ENCODE measurements around the gene OSCAR.

The OSCAR gene, protein sequence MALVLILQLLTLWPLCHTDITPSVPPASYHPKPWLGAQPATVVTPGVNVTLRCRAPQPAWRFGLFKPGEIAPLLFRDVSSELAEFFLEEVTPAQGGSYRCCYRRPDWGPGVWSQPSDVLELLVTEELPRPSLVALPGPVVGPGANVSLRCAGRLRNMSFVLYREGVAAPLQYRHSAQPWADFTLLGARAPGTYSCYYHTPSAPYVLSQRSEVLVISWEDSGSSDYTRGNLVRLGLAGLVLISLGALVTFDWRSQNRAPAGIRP

DNA sequence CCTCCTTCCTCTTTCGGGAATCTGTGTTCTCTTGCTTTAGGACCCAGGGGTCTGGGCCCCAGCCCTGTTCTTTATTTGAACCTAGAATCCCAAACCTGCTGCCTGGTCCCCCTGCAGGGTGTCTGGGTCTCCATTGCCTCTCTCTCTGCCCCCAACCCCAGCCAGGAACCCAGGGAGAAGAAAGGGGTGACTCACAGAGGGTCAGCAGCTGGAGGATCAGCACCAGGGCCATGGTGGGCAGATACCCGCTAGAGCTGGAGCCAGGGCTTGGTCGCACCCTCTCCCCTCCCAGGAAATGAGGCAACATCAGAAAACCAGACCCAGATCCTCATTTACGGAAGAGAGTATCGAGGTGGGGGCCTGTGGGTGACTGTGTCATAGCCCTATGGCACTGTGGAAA lies at the start of gene OSCAR:
Gene OSCAR (minus strand): TSS at position 243 of the 400 bp plus-strand sequence. CDS start 11 bp downstream, at position 232.
- no peak for DNase-seq

GRCh38 chr19:54149021-54149812 lies 48.6 kb upstream of the OSCAR start:
- DNase-seq: no peak

- DNase-seq: no peak
These were observed 47.6 kb upstream of the OSCAR start for GRCh38 chr19:54148158-54148557.

DNA sequence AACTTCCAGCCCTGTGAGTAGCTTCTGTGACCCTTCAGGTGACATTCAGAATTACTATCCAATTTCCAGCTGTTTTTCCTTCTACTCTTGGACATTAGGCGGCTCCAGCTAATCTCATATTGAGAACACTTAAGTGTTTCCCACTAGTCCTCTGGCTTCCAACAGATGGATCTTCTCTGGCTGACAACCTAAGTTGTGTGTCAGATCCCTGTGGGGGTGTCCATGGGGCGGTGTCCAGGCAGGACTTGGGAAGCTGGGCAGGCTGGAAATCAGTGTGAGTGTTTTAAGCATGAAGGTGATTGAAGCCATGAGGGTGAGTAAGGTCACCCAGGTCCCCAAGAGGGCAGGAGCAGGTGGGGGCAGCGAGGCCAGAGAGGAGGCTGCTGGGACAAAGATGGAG lies 47.1 kb upstream of the OSCAR start:
- no peak for DNase-seq

DNA sequence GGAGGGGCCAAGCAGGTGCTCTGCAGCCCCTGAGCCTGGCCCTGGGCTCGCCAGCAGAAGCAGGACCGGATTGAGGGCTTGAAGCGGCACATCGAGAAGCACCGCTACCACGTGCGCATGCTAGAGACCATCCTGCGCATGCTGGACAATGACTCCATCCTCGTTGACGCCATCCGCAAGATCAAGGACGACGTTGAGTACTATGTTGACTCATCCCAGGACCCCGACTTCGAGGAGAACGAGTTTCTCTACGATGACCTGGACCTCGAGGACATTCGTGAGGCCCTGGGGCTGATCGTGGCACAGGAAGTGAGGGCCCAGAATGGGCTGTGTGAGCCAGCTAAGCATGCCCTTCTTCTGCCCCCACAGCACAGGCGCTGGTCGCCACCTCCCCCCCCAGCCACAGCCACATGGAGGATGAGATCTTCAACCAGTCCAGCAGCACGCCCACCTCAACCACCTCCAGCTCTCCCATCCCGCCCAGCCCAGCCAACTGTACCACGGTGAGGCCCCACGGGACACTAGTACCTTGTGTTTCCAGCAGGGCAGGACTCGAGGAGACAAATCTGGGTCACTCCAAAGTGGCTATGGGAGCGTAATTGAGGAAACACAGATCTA lies 45.0 kb upstream of the OSCAR start:
- DNase-seq: no peak

DNA sequence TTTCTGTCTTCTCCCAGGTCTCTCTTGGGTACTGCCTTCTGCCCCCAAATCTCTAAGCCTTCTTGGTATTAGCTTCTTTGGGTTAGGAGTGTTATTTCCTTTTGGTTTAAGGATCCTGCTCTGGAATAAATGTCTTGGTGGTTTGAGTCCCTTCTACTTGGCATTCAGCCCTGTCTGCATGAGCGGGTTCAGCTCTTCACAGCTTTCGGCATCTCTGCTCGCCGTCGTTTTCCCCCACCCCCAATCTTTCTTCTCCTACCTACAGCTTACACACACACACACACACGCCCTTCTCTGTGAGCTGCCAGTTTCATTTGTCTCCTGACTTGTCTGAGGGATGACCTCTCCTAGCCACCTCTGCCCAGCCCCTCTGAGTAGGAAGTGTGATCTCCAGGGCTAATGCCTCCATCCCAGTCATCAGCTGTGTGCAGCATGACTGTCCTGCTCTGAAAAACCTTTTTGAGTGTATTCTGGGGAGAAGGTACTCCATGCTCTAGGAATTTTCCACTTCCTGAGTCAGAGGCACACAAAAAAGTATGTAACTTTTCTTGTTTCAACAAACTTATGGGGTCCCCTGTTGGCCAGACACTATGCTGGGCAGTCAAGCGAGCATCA lies 41.7 kb upstream of the OSCAR start:
- DNase-seq: no peak

DNA sequence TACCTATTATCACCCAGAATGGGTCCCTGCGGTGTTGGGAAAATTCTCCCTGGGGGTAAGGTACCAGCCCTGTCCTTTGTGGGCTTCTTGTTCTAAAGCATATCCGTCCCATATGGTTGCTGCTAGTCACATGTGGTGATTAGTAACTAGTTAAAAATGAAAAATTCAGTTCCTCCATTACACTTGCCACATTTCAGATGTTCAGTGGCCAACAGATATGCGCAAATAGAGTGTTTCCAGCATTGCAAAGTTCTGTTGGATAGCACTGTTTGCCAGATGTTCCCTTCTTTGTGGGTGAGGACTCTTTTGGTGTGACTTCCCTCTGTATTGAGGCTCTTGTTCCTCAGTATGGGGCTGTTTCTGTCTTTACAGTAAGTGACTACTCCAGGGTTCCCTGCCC lies 40.8 kb upstream of the OSCAR start:
- no peak for DNase-seq

DNA sequence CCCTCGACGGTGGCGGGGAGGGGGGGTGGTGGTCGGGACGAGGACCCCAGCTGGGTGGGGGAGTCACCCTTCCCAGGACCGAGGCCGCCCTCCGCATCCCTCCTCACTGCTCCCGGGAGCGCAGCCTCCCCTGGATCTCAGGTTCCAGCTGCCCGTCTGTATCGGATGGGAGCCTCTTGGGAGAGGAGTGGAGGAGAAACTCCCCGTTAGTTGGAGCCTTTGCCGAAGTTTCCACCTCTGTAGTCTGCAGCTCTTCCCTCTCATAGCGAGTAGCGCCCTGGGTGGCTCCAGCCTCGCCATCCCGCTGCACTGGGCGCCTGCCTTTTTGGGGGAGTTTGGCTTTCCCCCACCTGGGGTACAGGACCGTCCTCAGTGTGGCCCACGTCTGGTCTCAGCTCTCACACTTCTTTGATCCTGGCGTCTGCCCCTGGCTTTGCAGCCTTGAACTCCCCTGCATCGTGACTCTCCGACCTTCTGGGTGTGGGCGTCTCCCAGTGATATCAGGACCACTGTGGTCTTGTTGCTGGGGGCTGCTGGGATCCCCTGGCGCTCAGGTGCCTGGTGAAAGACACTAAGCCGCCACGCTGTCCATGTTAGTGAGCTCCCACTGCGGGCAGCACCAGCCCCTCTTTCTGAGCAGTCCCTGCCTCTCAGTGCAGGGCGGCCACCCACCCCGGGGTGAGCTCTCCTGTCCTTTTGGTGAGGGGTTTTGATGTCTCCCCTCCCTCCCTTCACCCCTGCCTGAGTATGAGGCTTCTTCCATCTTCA lies 38.1 kb upstream of the OSCAR start:
- DNase-seq: no peak

- no peak for DNase-seq
These were observed 37.3 kb upstream of the OSCAR start, which contains the start of gene CNOT3 for GRCh38 chr19:54137699-54138488. Gene CNOT3 (plus strand): TSS chr19:54137762. CDS start chr19:54142979, 5,217 bp downstream.

DNA sequence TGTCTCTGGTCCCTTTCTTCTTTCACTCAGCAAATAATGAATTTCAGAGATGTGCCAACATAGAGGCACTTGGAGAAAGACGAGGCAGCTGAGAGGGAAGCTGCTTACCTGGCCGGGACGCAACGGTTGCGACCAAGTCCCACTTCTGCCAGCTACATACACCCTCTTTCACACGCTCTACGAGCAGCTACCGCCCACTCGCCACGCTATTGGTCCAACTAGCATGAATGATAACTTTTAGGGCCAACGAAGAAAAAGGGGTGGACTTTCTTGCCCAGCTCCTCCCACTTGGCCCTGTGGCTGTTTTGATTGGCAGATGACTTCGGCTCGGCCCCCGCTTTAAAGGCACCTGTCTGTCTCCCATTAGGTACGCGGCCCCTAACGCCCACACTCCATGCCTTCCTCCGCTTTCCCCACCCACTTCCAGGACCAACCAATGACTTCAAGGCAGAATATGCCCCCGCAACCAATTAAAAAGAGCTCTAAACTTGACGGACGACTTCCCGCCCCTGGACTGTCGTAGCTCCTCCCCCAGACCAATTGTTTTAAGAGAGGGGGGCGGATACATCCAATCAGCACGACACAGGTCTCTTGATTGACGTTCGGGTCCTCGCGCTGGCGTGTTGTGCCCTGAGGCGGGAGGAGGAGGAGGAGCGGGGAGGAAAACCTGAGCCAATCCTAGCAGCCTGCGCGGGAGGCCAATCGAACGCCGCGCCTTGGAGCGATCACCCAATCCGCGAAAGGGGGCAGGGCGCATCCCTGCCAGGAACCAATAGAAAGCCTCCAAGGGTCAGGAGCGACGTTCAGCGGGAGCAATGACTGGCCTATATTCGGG lies 36.5 kb upstream of the OSCAR start:
- peak; percentile 100 for DNase-seq

DNA sequence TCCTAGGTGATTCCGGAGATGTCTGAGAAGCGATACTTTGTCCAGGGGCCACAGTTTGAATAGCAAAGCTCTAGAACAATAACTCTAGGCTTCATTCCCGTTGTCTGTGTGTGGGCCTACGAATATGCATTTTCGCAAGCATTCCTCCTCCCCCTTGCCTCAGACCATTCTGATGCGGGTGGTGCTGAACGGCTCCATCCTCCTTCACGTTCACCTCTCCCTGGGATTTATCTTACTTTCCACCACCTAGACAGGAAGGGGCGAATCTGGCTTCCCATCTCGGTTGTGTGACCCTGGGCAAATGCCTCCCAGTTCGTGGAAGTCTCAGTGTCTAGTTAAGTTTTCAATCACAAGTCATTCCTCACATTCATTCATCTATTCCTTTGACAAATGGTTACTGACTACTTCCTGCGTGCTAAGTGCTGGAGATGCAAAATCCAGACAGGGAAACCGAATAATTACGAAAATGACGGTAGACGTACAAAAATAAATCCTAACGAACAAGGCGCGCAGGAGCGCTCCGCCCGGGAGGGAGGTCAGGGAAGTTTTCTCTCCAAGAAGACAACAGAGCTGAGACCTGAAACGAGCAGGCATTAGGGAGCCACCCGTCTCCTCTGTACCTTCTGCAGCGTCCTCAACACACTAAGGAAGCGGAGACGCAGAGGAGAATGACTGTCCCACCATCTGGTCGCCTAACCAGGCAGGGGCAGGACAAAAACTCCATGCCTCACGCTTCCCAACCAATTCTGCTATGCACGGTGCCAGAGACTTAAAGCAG lies 35.7 kb upstream of the OSCAR start:
- no peak for DNase-seq

GRCh38 chr19:54133957-54134590 lies 33.5 kb upstream of the OSCAR start:
- no peak for DNase-seq

GRCh38 chr19:54133312-54133956 lies 32.8 kb upstream of the OSCAR start:
- no peak for DNase-seq

DNA sequence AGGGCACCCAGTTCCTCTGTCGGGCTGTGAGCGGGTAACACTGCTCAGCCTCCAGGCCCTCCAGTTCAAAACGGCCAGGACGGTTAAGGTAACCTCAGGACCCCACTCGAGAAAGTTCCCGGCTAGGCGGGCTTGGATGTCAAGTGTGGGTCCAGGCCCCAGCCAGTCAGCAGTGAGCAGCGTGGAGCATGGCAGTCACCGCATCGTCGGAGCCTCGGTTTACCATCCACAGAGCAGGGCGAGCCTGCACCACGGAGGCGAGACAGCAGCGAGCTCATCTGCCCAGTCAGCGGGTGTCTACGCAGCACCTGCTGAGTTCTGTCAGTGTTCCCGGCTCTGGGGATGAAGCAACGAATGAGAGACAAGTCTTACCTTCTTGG lies 29.0 kb upstream of the OSCAR start:
- no peak for DNase-seq

DNA sequence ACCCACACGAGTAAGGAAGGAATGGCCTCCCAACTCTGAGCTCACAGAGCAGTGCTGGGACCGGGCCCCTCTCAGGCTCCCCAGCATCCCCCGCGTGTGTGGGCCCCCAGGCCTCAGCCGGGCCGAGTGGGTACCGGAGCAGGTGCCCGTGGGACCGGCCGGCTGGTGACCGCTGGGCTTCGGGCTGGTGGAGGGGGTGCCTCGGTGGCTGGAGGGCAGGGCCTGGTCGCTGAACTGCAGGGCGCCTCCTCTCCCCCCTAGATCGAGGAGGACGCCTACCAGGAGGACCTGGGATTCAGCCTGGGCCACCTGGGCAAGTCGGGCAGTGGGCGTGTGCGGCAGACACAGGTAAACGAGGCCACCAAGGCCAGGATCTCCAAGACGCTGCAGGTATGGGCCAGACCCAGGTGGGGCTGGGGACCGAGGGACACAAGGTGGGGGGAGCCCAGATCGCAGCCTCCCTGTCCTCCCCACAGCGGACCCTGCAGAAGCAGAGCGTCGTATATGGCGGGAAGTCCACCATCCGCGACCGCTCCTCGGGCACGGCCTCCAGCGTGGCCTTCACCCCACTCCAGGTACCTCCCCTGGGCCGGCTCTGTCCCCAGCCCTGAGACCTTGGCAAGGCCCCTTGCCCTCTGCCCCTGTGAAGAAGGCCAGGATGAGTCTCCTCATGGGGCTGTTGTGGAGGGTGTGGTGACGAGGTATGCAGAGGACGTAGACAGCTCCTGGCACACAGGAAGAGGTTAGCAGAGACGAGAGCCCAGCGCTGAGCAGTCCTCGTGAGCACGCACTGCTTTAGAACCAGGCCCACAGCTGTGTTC lies 28.4 kb upstream of the OSCAR start:
- no peak for DNase-seq

DNA sequence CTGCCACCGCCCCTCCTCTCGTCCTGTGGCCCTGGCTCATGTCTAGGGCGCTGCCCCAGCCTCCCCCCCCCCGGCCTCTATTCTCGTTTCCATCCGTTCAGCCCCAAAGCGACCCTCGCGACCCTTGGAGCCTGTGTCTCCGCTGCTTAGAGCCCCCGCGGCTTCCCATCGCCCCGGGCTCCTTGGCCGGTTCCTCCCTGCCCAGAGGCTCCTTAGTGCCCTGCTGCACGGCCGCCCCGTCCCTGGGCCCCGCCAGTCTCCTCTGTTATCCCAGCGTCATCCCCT lies 27.8 kb upstream of the OSCAR start:
- no peak for DNase-seq

GRCh38 chr19:54127688-54128440 lies 27.3 kb upstream of the OSCAR start:
- no peak for DNase-seq

DNA sequence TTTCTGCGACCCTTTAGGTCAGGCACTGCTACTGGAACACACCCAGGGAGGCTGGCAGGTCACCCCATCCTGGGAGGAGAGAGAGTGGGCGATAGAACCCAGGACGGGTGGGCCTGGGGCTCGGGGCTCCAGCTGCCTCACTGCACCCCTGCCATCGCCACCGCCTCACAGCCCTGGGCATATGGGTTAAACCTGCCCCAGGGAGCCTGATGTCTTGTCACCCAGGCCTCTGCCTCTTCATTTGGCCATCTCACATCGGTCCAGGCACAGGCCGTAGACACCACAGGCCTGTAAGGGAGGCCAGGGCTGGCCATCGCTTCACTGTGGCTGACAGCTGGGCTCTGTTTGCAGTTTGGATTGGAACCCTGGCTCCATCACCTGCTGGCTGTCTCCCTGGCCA lies 25.1 kb upstream of the OSCAR start:
- no peak for DNase-seq
